WTC11 (cell line): ENCODE data around the gene TTC28. TPM values are rescaled to one million over a fixed set of nuclear protein-coding genes. Genes with fewer than 3 reads are reported as not detected.

ENCODE experiments used
- ATAC-seq: fragments of 200-7000 bp; cut with Tn5 transposase; 2 replicates; pipeline ENCODE4 v1.10.0; 2021; ENCODE audit warnings: mild to moderate bottlenecking, moderate library complexity
- CTCF ChIA-PET: fragments of 300-600 bp; sonication (Branson Sonifier 250); formaldehyde crosslinking; loops from one replicate; lab custom pipeline; 2021; ENCODE audit warnings: antibody characterized with exemption; lab: Charles Lee
- POLR2A ChIA-PET: fragments of 350-600 bp; sonication (Branson Sonifier 250); formaldehyde crosslinking; loops from one replicate; lab custom pipeline; 2021; ENCODE audit warnings: antibody characterized with exemption; lab: Charles Lee
- DNase-seq: peaks from one replicate; pipeline ENCODE4 v3.0.0; 2021; ENCODE audit warnings: low spot score
- H3K27ac Mint-ChIP-seq: 2 replicates; pipeline ENCODE4 v1.8.0; 2021; ENCODE audit warnings: mixed read lengths
- H3K27me3 Mint-ChIP-seq: 2 replicates; pipeline ENCODE4 v1.8.0; 2021; ENCODE audit warnings: low read depth, mild to moderate bottlenecking, moderate library complexity, mixed read lengths
- H3K36me3 Mint-ChIP-seq: 2 replicates; pipeline ENCODE4 v1.8.0; 2021; ENCODE audit warnings: mixed read lengths
- H3K4me1 Mint-ChIP-seq: 2 replicates; pipeline ENCODE4 v1.8.0; 2022; ENCODE audit warnings: mixed read lengths
- H3K4me3 Mint-ChIP-seq: 2 replicates; pipeline ENCODE4 v1.8.0; 2021; ENCODE audit warnings: mild to moderate bottlenecking, moderate library complexity, mixed read lengths
- H3K9me3 Mint-ChIP-seq: 2 replicates; pipeline ENCODE4 v1.8.0; 2021; ENCODE audit warnings: mixed read lengths
- AFF4 ChIP-seq: sonication (generic); formaldehyde crosslinking; IDR thresholded peaks from 2 replicates; pipeline ENCODE4 v1.8.1; 2023; ENCODE audit warnings: mild to moderate bottlenecking, missing genetic modification reagents, borderline replicate concordance
- ATF2 ChIP-seq: sonication (generic); formaldehyde crosslinking; IDR thresholded peaks from 2 replicates; pipeline ENCODE4 v1.8.1; 2022; ENCODE audit warnings: low read depth, missing genetic modification reagents, borderline replicate concordance
- ATF3 ChIP-seq: sonication (generic); formaldehyde crosslinking; conservative IDR thresholded peaks from 2 replicates; pipeline ENCODE4 v1.8.1; 2022; ENCODE audit warnings: mild to moderate bottlenecking, missing genetic modification reagents
- CREB1 ChIP-seq: sonication (generic); formaldehyde crosslinking; IDR thresholded peaks from 2 replicates; pipeline ENCODE4 v1.8.0; 2023; ENCODE audit warnings: mild to moderate bottlenecking, missing genetic modification reagents
- CTCF ChIP-seq: fragments of 200-600 bp; IDR thresholded peaks from 2 replicates; pipeline ENCODE4 v1.8.0; 2022; ENCODE audit warnings: antibody characterized with exemption
- E2F4 ChIP-seq: sonication (generic); formaldehyde crosslinking; IDR thresholded peaks from 2 replicates; pipeline ENCODE4 v1.8.1; 2022; ENCODE audit warnings: low read depth, mild to moderate bottlenecking, moderate library complexity, missing genetic modification reagents, borderline replicate concordance
- ELF4 ChIP-seq: sonication (generic); formaldehyde crosslinking; IDR thresholded peaks from 2 replicates; pipeline ENCODE4 v1.8.1; 2022; ENCODE audit warnings: low read depth, mild to moderate bottlenecking, moderate library complexity, missing genetic modification reagents
- EMX1 ChIP-seq: fragments of 250-450 bp; sonication (Bioruptor Pico); IDR thresholded peaks from 2 replicates; pipeline ENCODE4 v1.8.0; 2021; ENCODE audit warnings: mild to moderate bottlenecking
- FOXK1 ChIP-seq: sonication (generic); formaldehyde crosslinking; IDR thresholded peaks from 2 replicates; pipeline ENCODE4 v1.8.0; 2022; ENCODE audit warnings: mild to moderate bottlenecking, moderate library complexity, missing genetic modification reagents
- GRHL2 ChIP-seq: fragments of 250-450 bp; sonication (Bioruptor Pico); IDR thresholded peaks from 2 replicates; pipeline ENCODE4 v1.8.0; 2022; ENCODE audit warnings: mild to moderate bottlenecking, moderate library complexity; ENCODE audit not compliant: insufficient replicate concordance, severe bottlenecking
- GTF2I ChIP-seq: fragments of 250-450 bp; sonication (Bioruptor Pico); conservative IDR thresholded peaks from 2 replicates; pipeline ENCODE4 v1.4.0; 2021; ENCODE audit warnings: mild to moderate bottlenecking
- HMGXB4 ChIP-seq: sonication (generic); formaldehyde crosslinking; IDR thresholded peaks from 2 replicates; pipeline ENCODE4 v1.8.1; 2023; ENCODE audit warnings: mild to moderate bottlenecking, moderate library complexity, missing genetic modification reagents
- KAT7 ChIP-seq: sonication (generic); formaldehyde crosslinking; IDR thresholded peaks from 2 replicates; pipeline ENCODE4 v1.8.1; 2023; ENCODE audit warnings: missing genetic modification reagents, mild to moderate bottlenecking, borderline replicate concordance
- MLX ChIP-seq: sonication (generic); formaldehyde crosslinking; IDR thresholded peaks from 2 replicates; pipeline ENCODE4 v1.8.1; 2023; ENCODE audit warnings: mild to moderate bottlenecking, missing genetic modification reagents, moderate library complexity
- RORB ChIP-seq: fragments of 250-450 bp; sonication (Bioruptor Pico); IDR thresholded peaks from 2 replicates; pipeline ENCODE4 v1.9.0; 2021; ENCODE audit warnings: mild to moderate bottlenecking
- SMAD4 ChIP-seq: sonication (generic); formaldehyde crosslinking; IDR thresholded peaks from 2 replicates; pipeline ENCODE4 v1.8.0; 2022; ENCODE audit warnings: mild to moderate bottlenecking, missing genetic modification reagents
- ZBTB21 ChIP-seq: sonication (generic); formaldehyde crosslinking; IDR thresholded peaks from 2 replicates; pipeline ENCODE4 v1.8.1; 2023; ENCODE audit warnings: mild to moderate bottlenecking, missing genetic modification reagents, borderline replicate concordance
- ZNF263 ChIP-seq: sonication (generic); formaldehyde crosslinking; IDR thresholded peaks from 2 replicates; pipeline ENCODE4 v1.8.1; 2022; ENCODE audit warnings: low read depth, mild to moderate bottlenecking, moderate library complexity, missing genetic modification reagents
- ZNF425 ChIP-seq: fragments of 250-450 bp; sonication (Bioruptor Pico); conservative IDR thresholded peaks from 2 replicates; pipeline ENCODE4 v1.9.0; 2021; ENCODE audit warnings: mild to moderate bottlenecking
- total RNA-seq: library from RNA; stranded (reverse); gene quantifications from 3 replicates; pipeline ENCODE4 v1.2.3, GENCODE V29; 2021

TTC28 gene
- total RNA-seq, 1 experiment from 2014 or later = 13.0 TPM

- POLR2A ChIA-PET = interaction anchor here (0.7 kb wide), 1 partner anchor 464 kb away, joined by 10 read pairs; no protein-coding TSS in a partner anchor
- CTCF ChIA-PET = no interaction called here
- TF ChIP-seq ATF3 (CRISPR knock-in tag) (no peak), SMAD4 (CRISPR knock-in tag) (no peak), ZBTB21 (CRISPR knock-in tag) (no peak), ATF2 (CRISPR knock-in tag) (no peak), ZNF425 (no peak), GRHL2 (no peak), CTCF (no peak), EMX1 (CRISPR knock-in tag) (no peak)
- H3K27ac Mint-ChIP-seq = no peak overlapping the region
- no peak for ATAC-seq
- no peaks in the 10 kb centered on the region for H3K36me3 Mint-ChIP-seq
- no peak overlapping the region for H3K4me3 Mint-ChIP-seq
- no peaks in the 10 kb centered on the region for H3K27me3 Mint-ChIP-seq
- H3K9me3 Mint-ChIP-seq = no peaks in the 10 kb centered on the region
- DNase-seq = no peak
- peaks cover 20% of the 10 kb centered on the region for H3K4me1 Mint-ChIP-seq
Observed at GRCh38 chr22:28419919-28420318, 259.7 kb downstream of the TTC28 start.

- CTCF ChIA-PET = interaction anchor here (0.9 to 1.3 kb wide), 2 partner anchors 25 to 398 kb away, joined by 3 read pairs; no protein-coding TSS in a partner anchor
- peaks cover 12% of the 10 kb centered on the region for H3K4me1 Mint-ChIP-seq
- no peaks in the 10 kb centered on the region for H3K27me3 Mint-ChIP-seq
- TF ChIP-seq ELF4 (CRISPR knock-in tag) (no peak), KAT7 (CRISPR knock-in tag) (no peak), FOXK1 (no peak), RORB (CRISPR knock-in tag) (no peak), GTF2I (CRISPR knock-in tag) (no peak), MLX (CRISPR knock-in tag) (no peak), AFF4 (CRISPR knock-in tag) (no peak), ZNF263 (CRISPR knock-in tag) (no peak), ZNF425 (no peak), CREB1 (no peak), E2F4 (CRISPR knock-in tag) (no peak), HMGXB4 (no peak)
Observed at GRCh38 chr22:28418008-28418407, 261.6 kb downstream of the TTC28 start.

More at GRCh38 chr22:28418008-28418407, 261.6 kb downstream of the TTC28 start:
- H3K4me3 Mint-ChIP-seq = no peak overlapping the region
- H3K27ac Mint-ChIP-seq = no peak overlapping the region
- ATAC-seq (no peak), DNase-seq (no peak)
- no peaks in the 10 kb centered on the region for H3K9me3 Mint-ChIP-seq
- POLR2A ChIA-PET = no interaction called here
- H3K36me3 Mint-ChIP-seq = no peaks in the 10 kb centered on the region
